Panc1 (cell line): Measurements from ENCODE around the gene AFG3L2. TPM values are rescaled to one million over a fixed set of nuclear protein-coding genes. Genes with fewer than 3 reads are reported as not detected.

Source experiments
- ATAC-seq: fragments of 200-7000 bp; cut with Tn5 transposase; 2 replicates; pipeline ENCODE4 v1.9.1; 2020; ENCODE audit warnings: mild to moderate bottlenecking, moderate library complexity
- BruUV-seq: library from RNA; stranded (reverse); fragments of 400-500 nt; replicated peaks from 2 replicates; lab custom pipeline; 2021; lab: Mats Ljungman, UMichigan
- CTCF ChIA-PET: fragments of 300-600 bp; sonication (Branson Sonifier 250); formaldehyde crosslinking; loops from one replicate; lab custom pipeline; 2022; ENCODE audit warnings: antibody characterized with exemption; lab: Charles Lee
- POLR2A ChIA-PET: fragments of 300-600 bp; sonication (Branson Sonifier 250); formaldehyde crosslinking; loops from one replicate; lab custom pipeline; 2022; ENCODE audit warnings: antibody characterized with exemption; lab: Charles Lee
- DNase-seq: peaks from one replicate; pipeline ENCODE4 v3.0.0-alpha.2; 2010; ENCODE audit warnings: low read depth, low spot score
- H3K27ac ChIP-seq: 2 replicates; pipeline ENCODE4 v1.5.1; 2011; ENCODE audit warnings: mild to moderate bottlenecking, low read length, inconsistent platforms
- H3K27me3 ChIP-seq: fragments of 200-500 bp; sonication (Bioruptor generic); 2 replicates; pipeline ENCODE4 v1.6.0; 2014; ENCODE audit warnings: low read length, inconsistent platforms; ENCODE audit not compliant: control insufficient read depth, insufficient read depth
- H3K36me3 ChIP-seq: fragments of 200-500 bp; sonication (Bioruptor generic); 2 replicates; pipeline ENCODE4 v1.5.1; 2014; ENCODE audit warnings: inconsistent platforms, mild to moderate bottlenecking, low read length, moderate library complexity; ENCODE audit not compliant: control insufficient read depth, insufficient read depth
- H3K4me1 ChIP-seq: 2 replicates; pipeline ENCODE4 v1.5.1; 2011; ENCODE audit warnings: inconsistent platforms, mild to moderate bottlenecking, low read length, moderate library complexity; ENCODE audit not compliant: control insufficient read depth, insufficient read depth
- H3K4me3 ChIP-seq, 2 experiments: 2 replicates each; pipeline ENCODE4 v1.5.1; 2011 to 2012; ENCODE audit warnings: low read depth in 2 of 2, low read length in 2 of 2, mild to moderate bottlenecking in 2 of 2, inconsistent platforms in 1 of 2, moderate library complexity in 1 of 2
- H3K9me3 ChIP-seq: fragments of 200-500 bp; sonication (Bioruptor generic); 2 replicates; pipeline ENCODE4 v1.5.1; 2014; ENCODE audit warnings: low read depth, mild to moderate bottlenecking, inconsistent platforms, low read length, moderate library complexity; ENCODE audit not compliant: control insufficient read depth, insufficient read depth
- POLR2AphosphoS5 ChIP-seq: IDR thresholded peaks from 2 replicates; pipeline ENCODE4 v1.6.1; 2012; ENCODE audit warnings: mild to moderate bottlenecking, low read depth, low read length, moderate library complexity
- REST ChIP-seq, 2 experiments: IDR thresholded peaks; 2 replicates each; pipeline ENCODE4 v1.6.1; 2011 to 2012; ENCODE audit warnings: low read depth in 2 of 2, control low read depth in 1 of 2, low read length in 1 of 2, mild to moderate bottlenecking in 1 of 2, moderate library complexity in 1 of 2; ENCODE audit not compliant: insufficient read depth in 1 of 2
- SIN3A ChIP-seq: IDR thresholded peaks from 2 replicates; pipeline ENCODE4 v1.6.1; 2012; ENCODE audit warnings: low read depth, mild to moderate bottlenecking, low read length, moderate library complexity, borderline replicate concordance; ENCODE audit not compliant: insufficient read depth
- TCF7L2 ChIP-seq: IDR thresholded peaks from 2 replicates; pipeline ENCODE4 v1.6.1; 2011; ENCODE audit warnings: mild to moderate bottlenecking, low read depth, low read length, inconsistent platforms
- in situ Hi-C: cut with HindIII; loops from 2 replicates; pipeline ENCODE4 v1.10.0; 2016; ENCODE audit warnings: low sequenced_read_pairs, low pct_unique_long_range_greater_than_20kb
- intact Hi-C: fragments of 100-400 bp; cut with micrococcal nuclease; formaldehyde crosslinking; loops from one replicate; pipeline ENCODE4 v1.10.0; 2022; ENCODE audit not compliant: unreplicated experiment
- total RNA-seq: library from RNA; stranded (reverse); gene quantifications from one replicate; pipeline ENCODE4 v1.2.1, GENCODE V29; 2021; ENCODE audit not compliant: unreplicated experiment
- TF ChIP-seq, protein P1 (sequence below): fragments of 450-650 bp; IDR thresholded peaks from 2 replicates; pipeline ENCODE4 v1.5.1; 2017; ENCODE audit warnings: mild to moderate bottlenecking

The AFG3L2 gene
- total RNA-seq, 1 experiment from 2014 or later, result 58.0 TPM

GRCh38 chr18:12290086-12290485 lies 86.9 kb downstream of the AFG3L2 start:
- Histone ChIP-seq H3K4me3 (no peak overlapping the region), H3K27me3 (no peaks in the 10 kb centered on the region), H3K36me3 (no peaks in the 10 kb centered on the region), H3K9me3 (no peaks in the 10 kb centered on the region), H3K27ac (no peak overlapping the region), H3K4me1 (peaks cover 5% of the 10 kb centered on the region; the same call in 1 of the 2 replicates)
- POLR2A ChIA-PET, result no interaction called here
- no TSS peak for BruUV-seq
- DNase-seq, result no peak
- no peak for TF ChIP-seq TCF7L2
- TF ChIP-seq, protein P1, sequence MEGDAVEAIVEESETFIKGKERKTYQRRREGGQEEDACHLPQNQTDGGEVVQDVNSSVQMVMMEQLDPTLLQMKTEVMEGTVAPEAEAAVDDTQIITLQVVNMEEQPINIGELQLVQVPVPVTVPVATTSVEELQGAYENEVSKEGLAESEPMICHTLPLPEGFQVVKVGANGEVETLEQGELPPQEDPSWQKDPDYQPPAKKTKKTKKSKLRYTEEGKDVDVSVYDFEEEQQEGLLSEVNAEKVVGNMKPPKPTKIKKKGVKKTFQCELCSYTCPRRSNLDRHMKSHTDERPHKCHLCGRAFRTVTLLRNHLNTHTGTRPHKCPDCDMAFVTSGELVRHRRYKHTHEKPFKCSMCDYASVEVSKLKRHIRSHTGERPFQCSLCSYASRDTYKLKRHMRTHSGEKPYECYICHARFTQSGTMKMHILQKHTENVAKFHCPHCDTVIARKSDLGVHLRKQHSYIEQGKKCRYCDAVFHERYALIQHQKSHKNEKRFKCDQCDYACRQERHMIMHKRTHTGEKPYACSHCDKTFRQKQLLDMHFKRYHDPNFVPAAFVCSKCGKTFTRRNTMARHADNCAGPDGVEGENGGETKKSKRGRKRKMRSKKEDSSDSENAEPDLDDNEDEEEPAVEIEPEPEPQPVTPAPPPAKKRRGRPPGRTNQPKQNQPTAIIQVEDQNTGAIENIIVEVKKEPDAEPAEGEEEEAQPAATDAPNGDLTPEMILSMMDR, result no peak
- TF ChIP-seq POLR2AphosphoS5, result no peak
- TF ChIP-seq SIN3A, result no peak
- TF ChIP-seq REST (IDR thresholded peaks at IDR 0.05; ENCODE audit: insufficient read depth in 1 of 2, low read depth in 2 of 2, low read length in 1 of 2), result no peak
- ATAC-seq, result no peak
- in situ Hi-C loops (no loop called here), intact Hi-C loops (no loop called here)
- CTCF ChIA-PET, result no interaction called here

DNA sequence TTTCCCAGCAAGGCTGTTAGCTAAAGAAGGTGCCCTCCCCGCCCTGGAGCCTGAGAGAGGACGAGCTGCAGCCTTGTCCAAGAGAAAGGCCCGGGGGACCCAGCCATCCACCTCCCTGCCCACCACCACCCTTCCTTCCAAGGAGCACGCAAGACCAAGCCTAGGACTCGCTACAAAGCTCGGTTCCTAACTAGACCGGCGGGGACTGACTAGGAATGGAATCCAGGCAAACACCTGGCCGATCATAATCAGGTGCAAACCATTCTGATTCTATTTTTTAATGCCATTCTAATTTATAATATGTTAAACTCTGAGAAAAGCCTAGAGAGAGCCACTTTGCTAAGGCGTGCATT lies 88.6 kb downstream of the AFG3L2 start:
- no peak overlapping the region for H3K27ac ChIP-seq

More for the DNA sequence above, 88.6 kb downstream of the AFG3L2 start:
- H3K4me3 ChIP-seq, result peak overlapping the region; percentile 51 to 66
- TF ChIP-seq SIN3A (no peak), POLR2AphosphoS5 (no peak), TCF7L2 (no peak), REST (IDR thresholded peaks at IDR 0.05; ENCODE audit: insufficient read depth in 1 of 2, low read depth in 2 of 2, low read length in 1 of 2) (no peak)
- TF ChIP-seq, protein P1, result no peak
- in situ Hi-C loops (no loop called here), intact Hi-C loops (no loop called here)
- H3K27me3 ChIP-seq, result no peaks in the 10 kb centered on the region
- no TSS peak for BruUV-seq
- no peaks in the 10 kb centered on the region for H3K36me3 ChIP-seq
- peaks cover 5% of the 10 kb centered on the region; the same call in 1 of the 2 replicates for H3K4me1 ChIP-seq
- DNase-seq (no peak), ATAC-seq (peak; percentile 28; the same call in 1 of the 2 replicates)
- CTCF ChIA-PET, result interaction anchor here (0.7 to 1.2 kb wide), 2 partner anchors 10 to 40 kb away, joined by 3 read pairs; no protein-coding TSS in a partner anchor
- POLR2A ChIA-PET, result no interaction called here
- no peaks in the 10 kb centered on the region for H3K9me3 ChIP-seq
